GM12801 (cell line): ENCODE measurements around the gene IMPDH1.

Experiments
- TF ChIP-seq, protein P1 (sequence below): IDR thresholded peaks from one replicate; pipeline ENCODE4 v1.5.1; 2011; ENCODE audit warnings: control low read depth; ENCODE audit not compliant: insufficient read length; ENCODE audit errors: extremely low read depth

IMPDH1 gene

GRCh38 chr7:128366300-128366699 lies 43.5 kb downstream of the IMPDH1 start:
- TF ChIP-seq, protein P1, sequence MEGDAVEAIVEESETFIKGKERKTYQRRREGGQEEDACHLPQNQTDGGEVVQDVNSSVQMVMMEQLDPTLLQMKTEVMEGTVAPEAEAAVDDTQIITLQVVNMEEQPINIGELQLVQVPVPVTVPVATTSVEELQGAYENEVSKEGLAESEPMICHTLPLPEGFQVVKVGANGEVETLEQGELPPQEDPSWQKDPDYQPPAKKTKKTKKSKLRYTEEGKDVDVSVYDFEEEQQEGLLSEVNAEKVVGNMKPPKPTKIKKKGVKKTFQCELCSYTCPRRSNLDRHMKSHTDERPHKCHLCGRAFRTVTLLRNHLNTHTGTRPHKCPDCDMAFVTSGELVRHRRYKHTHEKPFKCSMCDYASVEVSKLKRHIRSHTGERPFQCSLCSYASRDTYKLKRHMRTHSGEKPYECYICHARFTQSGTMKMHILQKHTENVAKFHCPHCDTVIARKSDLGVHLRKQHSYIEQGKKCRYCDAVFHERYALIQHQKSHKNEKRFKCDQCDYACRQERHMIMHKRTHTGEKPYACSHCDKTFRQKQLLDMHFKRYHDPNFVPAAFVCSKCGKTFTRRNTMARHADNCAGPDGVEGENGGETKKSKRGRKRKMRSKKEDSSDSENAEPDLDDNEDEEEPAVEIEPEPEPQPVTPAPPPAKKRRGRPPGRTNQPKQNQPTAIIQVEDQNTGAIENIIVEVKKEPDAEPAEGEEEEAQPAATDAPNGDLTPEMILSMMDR, result no peak

- TF ChIP-seq, protein P1, result no peak
Observed at GRCh38 chr7:128365432-128365831, 44.4 kb downstream of the IMPDH1 start.

DNA sequence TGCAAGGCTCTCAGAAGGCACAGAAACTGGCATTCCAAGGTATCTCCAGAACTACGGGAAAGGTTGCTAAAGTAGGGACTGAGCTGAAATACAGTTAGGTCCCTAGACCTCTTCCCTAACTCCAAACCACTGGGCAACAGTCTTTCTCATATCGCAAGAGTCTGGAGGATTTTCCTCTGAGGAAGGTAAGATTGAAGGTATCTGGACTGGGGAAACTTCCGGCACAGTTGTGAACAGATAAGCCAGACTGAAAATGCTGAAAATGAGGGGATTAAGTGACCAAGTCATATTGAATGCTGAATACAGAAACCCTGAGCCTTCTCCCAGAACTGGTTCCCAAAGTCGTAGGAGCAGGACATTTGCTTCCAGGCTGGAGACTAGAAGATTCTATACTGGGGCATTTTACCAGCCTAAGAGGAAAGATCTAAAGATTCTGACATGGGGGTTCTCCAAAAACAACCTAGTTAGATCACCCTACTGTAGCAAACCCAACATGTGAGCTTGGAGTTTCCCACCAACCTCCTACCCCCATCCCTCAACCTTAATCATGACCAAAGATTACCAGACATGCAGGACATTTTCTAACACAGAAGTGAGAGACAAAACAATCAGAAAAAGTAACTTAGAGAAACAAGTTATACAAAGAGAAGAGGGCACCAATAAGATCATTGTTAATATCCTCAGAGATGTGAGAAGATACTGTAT lies 45.5 kb downstream of the IMPDH1 start:
- TF ChIP-seq, protein P1, result no peak

- TF ChIP-seq, protein P1, result no peak
Observed at GRCh38 chr7:128363261-128363721, 46.5 kb downstream of the IMPDH1 start.

DNA sequence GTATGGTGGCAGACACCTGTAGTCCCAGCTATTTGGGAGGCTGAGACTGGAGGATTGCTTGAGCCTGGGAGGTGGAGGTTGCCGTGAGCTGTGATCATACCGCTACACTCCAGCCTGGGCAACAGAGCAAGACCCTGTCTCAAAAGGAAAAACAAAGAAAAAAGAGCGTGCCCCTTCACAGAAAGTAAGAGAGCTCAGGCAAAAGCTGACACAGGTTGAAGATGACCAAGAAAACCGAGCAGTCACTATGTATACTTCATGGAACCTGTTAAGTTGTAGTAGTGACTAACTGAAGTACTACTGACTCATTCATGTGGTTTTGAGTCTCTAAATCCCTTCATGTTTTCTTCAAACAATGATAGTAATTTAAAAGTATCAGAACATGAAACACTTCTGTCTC lies 47.1 kb downstream of the IMPDH1 start:
- TF ChIP-seq, protein P1, result no peak

DNA sequence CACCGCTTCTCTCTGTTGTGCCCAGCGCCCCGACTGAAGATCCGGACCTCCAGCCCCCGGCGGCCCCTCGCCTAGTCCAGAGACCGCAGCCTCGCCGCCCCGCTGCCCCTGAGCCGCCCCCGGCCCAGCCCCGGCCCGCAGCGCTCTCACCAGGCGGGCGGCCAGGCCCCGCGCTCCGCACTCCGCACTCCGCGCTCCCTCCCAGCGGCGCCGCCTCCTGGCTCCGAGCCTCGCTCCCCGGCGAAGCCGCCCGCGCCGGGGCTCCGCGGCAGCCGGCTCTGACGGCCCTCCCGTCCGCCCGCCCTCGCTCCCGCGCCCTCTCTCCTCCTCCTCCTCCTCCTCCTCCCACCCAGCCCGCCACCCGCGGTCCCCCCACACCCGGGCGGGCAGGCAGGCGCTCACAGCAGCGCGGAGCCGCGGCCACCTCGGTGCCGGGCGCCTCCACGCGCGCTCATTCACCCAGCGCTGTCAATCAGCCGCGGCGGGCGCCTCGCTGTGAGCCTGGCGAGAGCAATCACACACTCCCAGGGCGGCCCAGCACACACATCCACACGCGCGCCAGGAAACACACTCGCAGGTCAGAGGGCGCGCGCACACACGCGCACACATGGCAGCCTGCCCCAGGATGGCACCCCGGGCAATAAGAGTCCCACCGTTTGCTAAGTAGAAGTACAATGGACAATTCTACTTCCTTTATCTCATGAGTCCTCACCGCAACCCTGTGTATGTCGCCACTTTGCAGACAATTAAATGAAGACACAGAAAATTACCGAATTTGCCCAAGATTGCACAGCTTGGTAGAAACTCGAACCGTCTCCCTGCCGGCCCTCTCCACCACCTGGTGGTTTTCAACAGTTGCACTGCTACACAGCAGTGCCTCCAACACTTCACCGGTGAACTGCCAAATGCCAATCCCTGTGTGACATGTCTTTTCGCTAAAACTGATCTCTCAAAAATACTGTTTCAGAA lies 48.1 kb downstream of the IMPDH1 start, which contains the start of gene PRRT4:
TSS of gene PRRT4 (minus strand) at position 280 of the 969 bp plus-strand sequence.
- TF ChIP-seq, protein P1, result no peak

GRCh38 chr7:128360359-128360678 lies 49.5 kb downstream of the IMPDH1 start:
- TF ChIP-seq, protein P1, result no peak
